PFSK-1 (cell line): ENCODE results near the gene TSKU.

Experiments used
- FOXP2 ChIP-seq: optimal IDR thresholded peaks from 2 replicates; pipeline ENCODE3; 2011; ENCODE audit warnings: borderline replicate concordance, control low read depth, inconsistent platforms; ENCODE audit not compliant: insufficient read depth; ENCODE audit errors: extremely low read length, extremely low read depth
- POLR2AphosphoS5 ChIP-seq: IDR thresholded peaks from 2 replicates; pipeline ENCODE4 v1.6.1; 2012; ENCODE audit warnings: low read depth, mild to moderate bottlenecking, control low read depth, low read length, moderate library complexity
- SIN3A ChIP-seq: IDR thresholded peaks from 2 replicates; pipeline ENCODE4 v1.6.1; 2012; ENCODE audit warnings: mild to moderate bottlenecking, low read length, moderate library complexity, borderline replicate concordance; ENCODE audit not compliant: insufficient read depth
- TAF1 ChIP-seq: IDR thresholded peaks from 2 replicates; pipeline ENCODE4 v1.6.1; 2012; ENCODE audit warnings: low read length, control low read depth, borderline replicate concordance; ENCODE audit not compliant: insufficient read depth
- TF ChIP-seq, protein P1 (sequence below), 2 experiments: IDR thresholded peaks; 2 replicates each; pipeline versions ENCODE4 v1.6.1 to v1.8.0; 2011 to 2012; ENCODE audit warnings: low read depth in 2 of 2, low read length in 2 of 2, control low read depth in 1 of 2, inconsistent platforms in 1 of 2, mild to moderate bottlenecking in 1 of 2, moderate library complexity in 1 of 2; ENCODE audit not compliant: insufficient read depth in 1 of 2

The TSKU gene

DNA sequence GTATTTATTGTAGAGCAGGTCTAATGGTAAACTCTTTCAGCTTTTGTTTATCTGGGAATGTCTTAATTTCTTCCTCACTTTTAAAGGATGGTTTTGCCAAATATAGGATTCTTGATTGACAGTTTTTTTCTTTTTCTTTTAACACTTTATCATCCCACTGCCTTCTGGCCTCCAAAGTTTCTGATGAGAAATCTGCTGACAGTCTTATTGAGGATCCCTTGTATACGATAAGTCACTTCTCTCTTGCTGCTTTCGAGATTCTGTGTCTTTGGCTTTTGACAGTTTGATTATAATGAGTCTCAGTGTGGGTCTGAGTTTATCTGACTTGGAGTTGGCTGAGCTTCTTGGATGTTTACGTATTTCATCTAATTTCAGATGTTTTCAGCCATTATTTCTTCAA lies 6.7 kb upstream of the TSKU start:
- TF ChIP-seq, protein P1, sequence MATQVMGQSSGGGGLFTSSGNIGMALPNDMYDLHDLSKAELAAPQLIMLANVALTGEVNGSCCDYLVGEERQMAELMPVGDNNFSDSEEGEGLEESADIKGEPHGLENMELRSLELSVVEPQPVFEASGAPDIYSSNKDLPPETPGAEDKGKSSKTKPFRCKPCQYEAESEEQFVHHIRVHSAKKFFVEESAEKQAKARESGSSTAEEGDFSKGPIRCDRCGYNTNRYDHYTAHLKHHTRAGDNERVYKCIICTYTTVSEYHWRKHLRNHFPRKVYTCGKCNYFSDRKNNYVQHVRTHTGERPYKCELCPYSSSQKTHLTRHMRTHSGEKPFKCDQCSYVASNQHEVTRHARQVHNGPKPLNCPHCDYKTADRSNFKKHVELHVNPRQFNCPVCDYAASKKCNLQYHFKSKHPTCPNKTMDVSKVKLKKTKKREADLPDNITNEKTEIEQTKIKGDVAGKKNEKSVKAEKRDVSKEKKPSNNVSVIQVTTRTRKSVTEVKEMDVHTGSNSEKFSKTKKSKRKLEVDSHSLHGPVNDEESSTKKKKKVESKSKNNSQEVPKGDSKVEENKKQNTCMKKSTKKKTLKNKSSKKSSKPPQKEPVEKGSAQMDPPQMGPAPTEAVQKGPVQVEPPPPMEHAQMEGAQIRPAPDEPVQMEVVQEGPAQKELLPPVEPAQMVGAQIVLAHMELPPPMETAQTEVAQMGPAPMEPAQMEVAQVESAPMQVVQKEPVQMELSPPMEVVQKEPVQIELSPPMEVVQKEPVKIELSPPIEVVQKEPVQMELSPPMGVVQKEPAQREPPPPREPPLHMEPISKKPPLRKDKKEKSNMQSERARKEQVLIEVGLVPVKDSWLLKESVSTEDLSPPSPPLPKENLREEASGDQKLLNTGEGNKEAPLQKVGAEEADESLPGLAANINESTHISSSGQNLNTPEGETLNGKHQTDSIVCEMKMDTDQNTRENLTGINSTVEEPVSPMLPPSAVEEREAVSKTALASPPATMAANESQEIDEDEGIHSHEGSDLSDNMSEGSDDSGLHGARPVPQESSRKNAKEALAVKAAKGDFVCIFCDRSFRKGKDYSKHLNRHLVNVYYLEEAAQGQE (IDR thresholded peaks at IDR 0.05; ENCODE audit: insufficient read depth in 1 of 2, low read depth in 2 of 2, low read length in 2 of 2): no peak
- no peak for TF ChIP-seq TAF1
- no peak for TF ChIP-seq FOXP2
- no peak for TF ChIP-seq SIN3A
- TF ChIP-seq POLR2AphosphoS5: no peak

DNA sequence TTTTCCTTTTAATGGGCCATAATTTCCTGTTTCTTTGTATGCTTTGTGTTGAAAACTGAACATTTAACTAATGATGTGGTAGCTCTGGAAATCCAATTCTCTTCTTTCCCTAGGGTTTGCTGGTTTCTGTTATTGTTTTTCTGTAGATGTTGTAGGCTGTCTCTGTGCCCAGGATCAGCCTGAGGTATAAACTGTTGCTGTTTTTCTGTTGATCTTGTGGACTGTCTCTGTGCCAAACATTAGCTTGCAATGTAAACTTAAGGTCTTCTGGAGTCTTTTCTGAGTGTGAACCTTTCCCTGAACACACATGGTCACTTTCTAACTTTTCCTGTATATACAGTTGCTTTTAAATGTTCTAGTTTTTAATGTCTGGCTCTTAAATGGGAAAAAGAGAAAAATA lies 5.9 kb upstream of the TSKU start:
- no peak for TF ChIP-seq FOXP2
- no peak for TF ChIP-seq TAF1
- no peak for TF ChIP-seq POLR2AphosphoS5
- TF ChIP-seq, protein P1 (IDR thresholded peaks at IDR 0.05; ENCODE audit: insufficient read depth in 1 of 2, low read depth in 2 of 2, low read length in 2 of 2): no peak
- TF ChIP-seq SIN3A: no peak

DNA sequence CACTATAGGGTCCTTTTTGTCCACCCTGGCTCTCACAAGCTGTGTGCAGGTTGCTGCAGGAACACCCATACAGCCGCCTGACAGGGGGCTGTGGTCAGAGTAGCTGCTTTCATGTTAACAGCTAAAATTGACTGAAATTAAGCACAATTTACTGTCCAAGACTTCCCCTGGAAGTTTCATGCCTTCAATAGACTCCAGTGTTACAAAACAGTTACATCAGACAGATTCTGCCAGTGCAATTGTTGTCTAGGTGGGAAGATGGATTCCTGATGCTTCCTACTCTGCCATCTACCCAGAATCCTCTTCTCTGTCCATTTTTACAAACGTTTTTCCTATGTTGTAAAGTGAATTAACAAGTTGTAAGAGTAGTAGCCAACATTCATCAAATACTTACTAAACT lies 5.3 kb upstream of the TSKU start:
- TF ChIP-seq, protein P1 (IDR thresholded peaks at IDR 0.05; ENCODE audit: insufficient read depth in 1 of 2, low read depth in 2 of 2, low read length in 2 of 2): no peak
- TF ChIP-seq TAF1 (no peak), SIN3A (no peak), FOXP2 (no peak), POLR2AphosphoS5 (no peak)

DNA sequence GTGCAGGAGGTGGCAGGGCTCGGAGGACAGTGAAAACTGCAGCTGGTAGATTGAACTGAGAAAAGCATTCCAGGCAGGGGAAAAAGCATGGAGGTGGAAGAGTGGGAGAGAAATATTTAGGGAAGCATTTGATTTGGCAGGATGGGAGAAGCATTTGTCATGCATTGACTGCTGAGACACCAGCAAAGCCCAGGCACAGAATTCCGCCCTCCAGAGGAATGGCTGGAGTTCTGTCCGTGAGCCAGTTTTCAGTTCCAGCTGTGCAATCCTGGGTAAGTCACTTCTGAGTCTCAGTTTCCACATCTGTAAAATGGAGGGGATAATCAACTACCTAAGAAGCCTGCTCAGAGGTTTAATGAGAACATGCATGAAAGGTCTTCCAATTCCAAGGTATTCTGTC lies 4.3 kb upstream of the TSKU start:
- no peak for TF ChIP-seq TAF1

DNA sequence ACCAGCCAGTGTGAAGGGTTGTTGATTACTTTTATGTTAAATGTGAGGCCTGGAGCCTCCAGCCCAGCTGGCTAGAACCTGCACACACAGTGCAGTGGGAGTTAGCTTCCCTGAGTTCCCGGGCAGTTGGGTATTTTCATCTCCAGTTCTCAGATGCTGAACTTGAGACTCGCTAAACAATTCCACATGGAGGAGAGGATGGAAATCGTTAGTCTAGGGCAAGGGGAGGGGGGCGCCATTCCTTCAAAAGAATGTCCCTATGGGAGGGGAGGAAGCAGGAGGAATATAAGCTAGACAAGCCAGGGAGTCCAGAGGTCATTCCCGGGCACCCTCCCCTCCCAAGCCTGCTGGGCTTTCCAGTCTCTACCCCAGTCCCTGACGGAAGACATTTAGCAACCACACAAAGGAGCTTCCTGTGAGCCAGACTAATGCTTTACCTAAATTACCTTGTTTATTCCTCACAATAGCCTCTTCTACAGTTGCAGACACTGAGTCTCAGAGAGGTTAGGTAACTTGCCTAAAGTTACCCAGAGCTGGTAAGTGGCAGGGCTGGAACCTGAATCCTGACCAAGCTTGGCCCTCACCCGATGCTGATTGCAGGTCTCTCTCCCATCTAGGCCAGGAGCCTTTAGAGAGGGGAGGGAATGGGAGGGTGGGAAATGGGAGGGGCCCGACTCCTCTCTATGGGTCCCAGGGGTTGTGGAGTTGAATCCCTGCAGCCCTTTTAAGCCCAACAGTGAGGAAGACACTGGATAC lies 1.9 kb upstream of the TSKU start:
- TF ChIP-seq POLR2AphosphoS5 (no peak), TAF1 (no peak), FOXP2 (no peak)
- TF ChIP-seq, protein P1 (IDR thresholded peaks at IDR 0.05; ENCODE audit: insufficient read depth in 1 of 2, low read depth in 2 of 2, low read length in 2 of 2): no peak
